ENCODE measurements around the gene MRPL48.
"Not testable (repeated sequence)": the region's sequence is repeated elsewhere in the genome, so short reads cannot be mapped to it uniquely, and the experiment has no call there.

MRPL48 gene

DNA sequence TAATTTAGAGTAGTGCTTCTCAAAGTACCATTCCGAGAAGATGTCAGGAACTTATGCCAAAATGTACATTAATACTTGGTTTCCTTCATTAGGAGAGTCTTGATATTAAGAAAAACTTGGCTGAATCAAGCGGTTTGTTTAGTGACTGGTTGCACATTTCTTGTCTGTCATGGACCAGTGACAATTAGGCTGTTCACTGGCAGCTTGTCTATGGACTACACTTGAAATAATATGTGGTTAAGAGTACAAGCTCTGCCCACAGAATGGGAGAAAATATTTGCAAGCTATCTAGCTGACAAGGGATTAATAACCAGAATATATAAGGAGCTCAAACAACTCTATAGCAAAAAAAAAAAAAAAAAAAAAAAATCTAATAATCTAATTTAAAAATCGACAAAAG, 64.4 kb downstream of the MRPL48 start:
- no peak for DNase-seq

DNA sequence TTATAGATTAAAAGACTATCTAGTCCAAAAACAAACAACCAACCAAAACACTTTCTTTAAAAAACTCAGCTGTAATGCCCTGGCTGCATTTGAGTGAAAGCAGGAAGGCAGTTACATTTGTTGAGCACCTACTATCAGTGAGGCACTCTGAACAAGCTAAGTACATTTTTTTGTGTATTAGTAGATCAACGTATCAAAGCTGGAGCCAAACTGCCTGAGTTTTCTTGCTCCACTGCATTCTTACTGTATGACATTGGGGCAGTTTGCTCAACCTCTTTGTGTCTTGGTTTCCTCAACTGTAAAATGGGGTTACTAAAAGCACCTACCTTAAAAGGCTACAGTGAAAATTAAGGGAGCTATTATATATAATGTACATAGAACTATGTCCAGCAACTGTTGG, 67.0 kb downstream of the MRPL48 start:
- DNase-seq: no peak

DNA sequence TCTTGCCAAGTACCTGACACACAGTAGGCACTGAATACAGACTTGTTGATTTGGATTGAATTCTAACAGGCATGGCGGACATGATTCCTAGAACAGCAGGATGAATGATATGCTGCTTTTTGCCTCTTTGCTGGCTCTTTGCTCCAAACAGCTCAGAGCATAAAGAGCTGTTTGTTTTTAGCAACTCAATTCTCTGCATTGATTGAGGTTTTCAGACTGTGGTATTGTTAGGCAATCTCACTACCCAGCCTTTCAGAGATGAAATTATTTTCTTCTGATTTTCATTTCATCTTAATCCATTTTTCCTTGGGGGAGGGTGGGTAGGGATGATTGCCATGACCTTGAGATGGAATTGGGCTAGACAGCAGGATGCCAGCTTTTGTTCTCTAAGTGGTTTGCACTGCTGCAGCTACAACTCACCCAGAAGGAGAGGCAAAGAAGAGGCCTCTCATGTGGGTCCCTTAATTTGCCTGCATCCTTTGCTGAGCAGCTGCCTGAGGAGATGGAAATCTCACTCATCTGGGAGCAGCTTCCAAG, 68.4 kb downstream of the MRPL48 start:
- no peak for DNase-seq

DNA sequence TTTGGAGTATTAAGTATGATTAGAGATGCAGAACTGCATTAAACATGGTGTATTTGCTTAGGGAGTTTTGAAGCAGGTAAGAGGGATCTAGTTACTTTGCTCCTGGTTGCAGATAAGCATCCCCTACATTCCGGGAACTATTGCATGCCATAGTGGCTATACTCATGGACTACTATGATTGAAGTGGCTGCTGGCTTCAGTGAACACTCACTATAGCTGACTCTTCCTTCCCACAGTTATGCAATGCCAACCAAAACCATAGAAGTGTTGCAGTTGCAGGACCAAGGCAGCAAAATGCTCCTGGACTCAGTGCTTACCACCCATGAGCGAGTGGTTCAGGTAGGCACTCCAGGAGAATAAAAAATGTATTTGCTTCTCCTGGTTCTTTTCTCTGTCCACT, 72.0 kb downstream of the MRPL48 start:
- DNase-seq: no peak

DNA sequence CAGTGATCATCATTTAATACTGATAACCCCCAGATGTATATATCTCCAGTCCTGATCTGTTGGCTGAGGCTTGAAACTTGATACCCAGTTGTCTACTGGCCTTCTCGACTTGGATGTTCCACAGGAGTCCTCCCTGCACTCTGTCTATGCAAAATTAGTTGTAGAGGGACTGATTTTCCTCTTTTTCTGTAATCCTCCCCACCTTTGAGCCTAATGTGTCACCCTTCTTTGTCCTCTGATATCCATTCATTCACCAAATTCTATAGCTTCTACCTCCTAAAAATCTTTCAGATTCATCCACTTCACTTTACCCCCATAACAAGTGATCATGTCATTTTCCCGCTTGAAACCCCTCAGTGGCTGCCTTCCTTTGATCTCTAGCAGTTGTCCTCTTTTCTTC, 72.5 kb downstream of the MRPL48 start:
- no peak for DNase-seq

DNA sequence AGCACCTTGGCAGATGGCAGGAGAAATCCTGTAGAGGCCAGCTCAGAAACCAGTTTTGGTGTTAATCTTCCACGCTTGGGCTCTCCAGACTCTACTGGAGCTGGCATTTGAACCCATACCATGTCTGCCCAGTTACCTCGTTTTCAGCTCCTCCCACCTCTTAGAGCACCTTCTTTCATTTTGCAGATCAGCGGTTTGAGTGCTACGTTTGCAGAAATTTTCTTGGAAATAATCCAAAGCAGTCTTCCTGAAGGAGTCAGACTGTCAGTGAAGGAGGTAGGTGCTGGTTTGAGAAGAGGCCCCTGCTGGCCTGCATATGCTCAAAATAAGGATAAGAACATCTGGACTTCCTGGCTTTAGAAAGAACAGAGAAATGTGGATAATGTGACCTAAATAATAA, 75.3 kb downstream of the MRPL48 start:
- no peak for DNase-seq

DNA sequence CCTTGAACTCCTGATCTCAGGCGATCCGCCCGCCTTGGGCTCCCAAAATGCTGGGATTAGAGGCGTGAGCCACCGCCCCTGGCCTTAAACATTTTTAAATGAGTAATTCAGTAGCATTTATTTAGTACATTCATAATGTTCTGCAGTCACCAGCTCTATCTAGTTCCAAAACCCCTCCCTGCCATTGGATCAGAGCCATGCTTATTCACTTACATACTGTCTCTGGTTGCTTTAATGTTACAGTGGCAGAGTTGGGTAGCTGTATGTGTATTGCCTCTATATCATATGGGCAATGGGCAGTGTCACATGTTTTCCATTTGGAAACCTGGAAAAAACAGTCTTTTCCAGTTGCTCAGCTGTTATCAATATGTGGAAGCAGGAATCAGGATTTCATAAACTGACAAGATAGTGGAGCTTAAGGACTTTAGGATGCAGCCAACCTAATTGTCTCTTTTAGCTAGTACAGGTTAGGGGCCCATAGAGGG, 78.5 kb downstream of the MRPL48 start:
- DNase-seq: no peak

DNA sequence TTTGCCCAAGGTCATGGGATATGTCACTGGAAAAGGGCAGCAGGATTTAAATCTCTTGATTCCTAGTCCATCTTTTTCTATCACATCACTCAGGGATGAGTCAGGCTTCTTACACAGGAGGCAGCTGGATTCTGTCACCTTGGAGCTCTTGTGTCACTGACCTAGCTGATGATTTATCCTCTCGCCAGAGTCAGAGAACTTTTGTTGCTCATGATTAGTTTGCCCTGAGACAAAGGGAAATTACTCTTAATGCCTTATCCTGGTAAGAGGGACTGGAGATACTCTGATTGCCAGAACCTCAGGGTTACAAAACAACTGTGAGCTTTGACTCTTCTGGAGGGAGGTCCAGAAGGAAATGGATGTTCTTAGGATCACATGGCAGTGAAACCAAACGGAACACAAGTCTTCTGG, 78.9 kb downstream of the MRPL48 start:
- DNase-seq: no peak

DNA sequence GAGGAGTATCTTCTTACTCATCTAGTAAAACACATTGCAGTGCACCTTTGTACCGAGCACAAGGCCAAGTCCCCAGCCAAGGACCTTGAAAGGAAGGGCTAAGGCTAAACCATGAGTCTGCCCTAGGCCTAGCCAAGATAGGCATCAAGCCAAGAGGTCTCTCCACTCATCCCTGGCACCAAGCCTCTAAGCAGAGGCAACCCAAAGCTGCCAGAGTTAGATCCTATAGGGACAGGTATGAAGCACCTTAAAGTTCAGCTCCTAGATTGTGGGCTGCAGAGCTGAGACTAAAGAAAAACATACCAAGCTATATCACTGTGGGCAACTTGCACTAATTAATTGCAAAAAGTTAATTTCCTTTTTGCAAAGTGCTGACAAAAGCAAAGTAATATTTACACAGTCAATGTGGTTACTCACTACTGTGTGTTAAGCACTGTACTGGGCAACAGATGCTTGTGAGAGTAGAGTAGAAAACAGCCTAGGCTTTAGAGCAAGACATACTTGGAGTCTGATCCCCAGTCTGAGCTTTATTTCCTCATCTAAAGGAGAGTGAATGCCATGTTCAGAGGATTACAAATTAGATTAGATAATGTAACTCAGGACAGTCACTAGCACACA, 81.8 kb downstream of the MRPL48 start:
- DNase-seq: no peak

DNA sequence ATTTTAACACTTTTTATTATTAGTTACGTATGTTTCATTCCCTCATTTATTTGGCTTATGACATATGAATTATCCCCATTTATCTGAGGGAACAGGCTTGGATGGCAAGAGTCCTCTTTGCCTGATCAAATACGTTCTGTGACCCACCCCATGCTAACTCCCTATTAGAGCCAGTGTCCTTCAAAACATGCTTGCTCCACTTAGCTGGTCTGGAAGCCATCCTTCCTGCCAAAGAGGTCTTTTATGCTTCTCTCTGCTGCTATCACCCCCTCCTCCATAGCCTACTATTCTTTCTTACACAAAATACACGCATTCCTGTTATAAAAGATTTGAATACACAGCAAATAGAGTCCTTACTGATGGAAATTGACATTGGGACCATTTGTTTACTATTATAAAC, 82.6 kb downstream of the MRPL48 start:
- DNase-seq: no peak

DNA sequence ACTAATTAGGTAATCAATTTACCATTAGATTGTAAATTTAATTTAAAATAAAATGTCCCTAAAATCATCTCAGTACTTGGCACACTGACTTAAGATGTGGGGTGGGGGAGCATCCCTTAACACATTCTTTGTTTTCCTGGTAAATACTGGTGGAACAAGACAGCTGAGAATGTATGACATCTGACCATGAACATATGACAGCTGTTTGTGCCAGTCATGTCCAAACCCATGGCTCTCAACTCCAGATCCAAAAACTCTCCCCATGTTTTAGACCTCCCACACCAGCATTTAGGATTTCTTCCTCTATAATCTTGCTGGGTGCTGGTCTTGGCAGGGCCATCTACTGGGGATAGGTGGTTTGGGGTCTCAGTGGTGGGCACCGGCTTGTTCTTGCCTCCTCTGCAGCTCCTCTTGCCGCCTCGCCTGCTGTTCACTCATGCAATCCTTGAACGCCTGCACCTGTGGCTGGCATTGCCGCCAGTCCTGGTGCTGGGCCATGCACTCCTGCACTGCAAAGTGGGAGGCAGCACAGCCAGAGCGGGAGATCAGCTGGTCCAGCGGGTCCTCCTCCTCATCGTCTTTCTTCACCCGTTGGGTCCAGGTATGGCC, 85.2 kb downstream of the MRPL48 start:
- no peak for DNase-seq

DNA sequence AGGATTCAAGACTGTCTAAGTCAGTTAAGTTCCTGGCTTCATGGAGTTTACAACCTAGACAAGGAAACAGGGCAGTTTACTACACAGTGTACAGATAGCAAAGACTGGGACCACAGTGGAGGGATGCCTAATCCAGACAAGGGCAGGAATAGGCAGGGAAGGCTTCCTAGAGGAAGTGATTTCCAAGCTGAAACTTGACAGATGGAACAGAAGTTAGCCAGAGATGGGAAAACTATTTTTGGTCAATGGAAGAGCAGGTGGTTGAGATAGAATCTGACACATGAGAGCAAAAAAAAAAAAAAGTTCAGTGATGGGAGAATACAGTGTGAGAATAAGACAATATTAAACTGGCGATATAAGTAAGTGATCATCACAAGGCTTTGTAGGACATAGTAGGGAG, 87.7 kb downstream of the MRPL48 start:
- no peak for DNase-seq

DNA sequence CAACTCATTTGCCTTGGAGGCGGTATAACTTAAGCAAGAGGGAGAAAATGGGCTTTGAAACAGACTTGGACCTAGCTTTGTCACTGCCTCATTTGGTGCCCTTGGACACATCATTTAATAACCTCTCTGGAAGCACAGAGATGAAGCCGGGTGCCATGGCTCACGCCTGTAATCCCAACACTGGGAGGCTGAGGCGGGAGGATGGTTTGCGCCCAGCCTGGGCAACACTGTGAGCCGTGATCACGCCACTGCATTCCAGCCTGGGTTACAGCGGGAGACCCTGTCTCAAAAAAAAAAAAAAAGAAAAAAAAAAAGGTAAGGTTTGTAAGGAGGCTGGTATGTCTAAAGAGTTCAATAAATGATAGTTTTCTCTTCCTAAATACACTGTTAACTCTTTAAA, 88.2 kb downstream of the MRPL48 start:
- DNase-seq: no peak

DNA sequence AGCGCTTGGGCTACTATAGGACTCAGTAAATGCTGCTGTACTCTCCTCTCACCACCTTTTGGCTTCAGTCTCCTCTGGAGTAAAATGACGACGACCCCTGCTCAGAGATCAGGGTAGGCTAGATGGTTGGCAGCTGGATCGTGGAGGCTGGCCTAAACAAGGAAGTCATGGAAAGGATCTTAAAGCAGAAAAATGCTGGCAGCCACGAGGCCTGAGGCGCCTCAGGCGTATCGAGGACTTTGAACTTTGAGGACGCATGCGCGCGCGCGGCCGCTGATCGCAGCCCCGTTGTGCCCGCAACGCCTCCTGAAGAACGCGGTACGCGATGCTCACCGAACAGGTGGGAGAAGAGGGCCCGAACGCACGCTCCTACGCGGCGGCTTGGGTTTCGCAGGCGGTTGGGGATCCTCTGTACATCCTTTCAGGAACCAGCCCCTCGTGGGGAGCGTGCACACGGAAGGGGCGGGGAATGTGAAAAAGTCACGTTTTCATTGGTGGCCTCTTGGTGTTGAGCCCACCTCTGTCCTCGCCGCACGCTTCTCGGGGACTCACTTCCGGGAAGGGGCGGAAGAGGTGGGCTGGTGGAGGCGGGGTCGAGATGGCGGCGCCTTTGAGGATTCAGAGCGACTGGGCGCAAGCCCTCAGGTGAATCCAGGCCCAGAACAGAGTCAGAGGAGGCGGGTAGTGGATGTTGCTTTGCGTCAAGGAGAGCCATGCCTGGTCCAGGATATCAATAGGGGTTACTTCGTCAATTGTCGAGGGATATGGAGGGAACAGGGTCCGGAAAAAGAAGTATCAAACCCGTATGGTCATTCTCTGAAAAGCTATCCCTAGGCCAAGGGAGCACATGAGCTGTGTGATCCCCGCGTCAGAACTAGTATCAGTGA, 89.0 kb downstream of the MRPL48 start, which contains the start of the genes COA4 and PAAF1:
TSS of gene COA4 (minus strand) at position 423 of the 887 bp plus-strand sequence. CDS start 3,468 bp downstream, outside the sequence.
TSS of gene PAAF1 (plus strand) at position 576 of the 887 bp plus-strand sequence. CDS start at position 599, 23 bp downstream.
- DNase-seq: peak; percentile 98

DNA sequence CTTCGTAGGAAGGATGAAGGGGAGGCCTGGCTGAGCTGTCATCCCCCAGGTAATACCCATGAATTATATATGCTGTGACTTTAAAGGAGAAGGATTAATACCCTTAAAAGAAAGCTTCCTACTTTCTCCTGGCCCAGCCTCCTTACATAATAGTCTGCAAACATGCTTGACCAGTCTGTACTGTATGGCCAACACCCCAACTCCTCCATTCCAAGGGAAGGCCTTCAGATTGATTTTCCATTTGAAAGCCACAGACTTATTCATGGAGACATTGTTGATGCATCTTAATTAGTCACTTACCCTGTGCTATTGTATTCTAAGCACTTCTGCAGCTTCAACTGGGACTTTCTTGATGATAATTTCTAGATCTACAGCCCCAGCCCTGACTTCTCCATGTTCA, 91.1 kb downstream of the MRPL48 start:
- no peak for DNase-seq

DNA sequence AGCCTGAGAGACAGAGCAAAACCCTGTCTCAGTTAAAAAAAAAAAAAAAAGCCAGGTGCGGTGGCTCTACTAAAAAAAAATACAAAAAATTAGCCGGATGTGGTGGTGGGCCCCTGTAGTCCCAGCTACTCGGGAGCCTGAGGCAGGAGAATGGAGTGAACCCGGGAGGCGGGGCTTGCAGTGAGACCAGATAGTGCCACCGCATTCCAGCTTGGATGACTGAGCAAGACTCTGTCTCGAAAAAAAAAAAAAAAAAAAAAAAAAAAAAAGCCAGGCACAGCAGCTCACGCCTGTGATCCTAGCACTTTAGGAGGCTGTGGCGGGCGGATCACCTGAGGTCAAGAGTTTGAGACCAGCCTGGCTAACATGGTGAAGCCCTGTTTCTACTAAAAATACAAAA, 92.8 kb downstream of the MRPL48 start:
- DNase-seq: not testable (repeated sequence)

DNA sequence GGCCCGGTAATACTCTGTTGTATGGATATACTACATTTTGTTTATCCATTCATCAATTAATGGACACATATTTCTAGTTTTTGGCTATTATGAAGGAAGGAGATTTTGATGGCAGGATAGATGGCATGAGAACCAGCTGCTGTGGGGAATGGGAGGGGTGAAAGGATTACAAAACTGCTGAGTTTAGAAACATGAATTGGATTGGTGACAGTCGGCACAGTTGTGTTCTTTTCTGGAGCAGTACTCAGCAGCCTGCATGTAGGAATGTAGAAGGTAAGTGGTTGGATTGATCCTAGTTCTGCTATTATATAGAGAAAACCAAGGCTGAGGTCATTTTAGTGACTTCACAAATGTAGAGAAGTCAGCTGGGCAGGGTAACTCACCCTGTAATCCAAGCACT, 96.2 kb downstream of the MRPL48 start:
- no peak for DNase-seq

DNA sequence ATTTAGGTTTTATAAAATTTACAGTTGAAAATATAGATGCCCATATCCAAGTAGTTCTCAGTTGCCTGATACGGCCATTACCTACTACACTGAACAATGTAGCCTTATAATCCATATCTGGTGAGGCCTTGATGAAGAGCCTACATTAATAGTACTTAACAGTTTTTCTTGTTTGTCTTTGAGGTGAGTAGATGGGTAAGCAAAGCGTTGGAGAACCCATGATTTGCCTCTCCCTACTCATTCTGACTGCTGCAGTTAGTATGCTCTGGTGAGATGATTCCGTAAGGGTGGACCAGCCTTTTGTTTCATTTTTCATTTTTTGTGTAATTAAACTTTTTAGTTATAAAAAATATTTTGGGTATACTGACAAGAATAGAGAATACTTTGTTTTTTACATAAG, 100.6 kb downstream of the MRPL48 start:
- DNase-seq: no peak

DNA sequence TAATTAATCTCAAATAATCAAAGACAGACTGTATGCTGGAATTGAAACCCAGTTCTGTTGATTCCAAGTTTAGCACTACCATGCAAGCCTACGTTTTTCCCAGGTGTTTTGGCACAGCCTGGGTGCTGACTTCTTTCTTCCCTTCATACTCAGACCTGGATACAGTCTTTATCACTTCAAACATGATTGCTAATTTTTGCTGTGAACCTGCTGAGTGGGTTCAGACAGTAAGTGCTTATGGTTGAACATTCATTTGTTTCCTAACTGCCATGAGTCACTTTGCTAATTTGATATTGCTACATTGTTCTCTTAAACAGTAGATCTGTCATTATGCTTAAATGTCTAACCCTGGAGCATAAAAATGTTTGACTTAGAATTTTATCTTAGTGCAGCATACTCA, 101.3 kb downstream of the MRPL48 start:
- no peak for DNase-seq

DNA sequence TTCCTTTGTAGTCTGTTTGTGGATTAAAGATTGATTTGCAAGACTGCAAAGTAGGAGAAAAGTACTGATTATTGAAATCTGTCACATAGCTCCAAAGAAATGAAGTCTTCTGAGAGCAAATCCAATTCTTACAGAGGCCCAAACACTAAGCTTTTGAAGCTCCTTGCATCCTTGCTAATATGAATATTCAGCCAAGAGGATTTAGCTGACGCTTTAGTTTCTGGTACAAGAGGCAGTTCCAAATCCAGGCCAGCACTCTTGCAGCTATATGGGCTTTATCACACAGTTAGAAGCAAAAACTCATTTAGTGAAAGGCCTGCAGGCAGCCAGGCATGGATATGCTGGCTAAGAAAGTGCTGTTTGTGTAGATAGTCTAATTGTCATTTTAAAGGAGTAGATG, 101.9 kb downstream of the MRPL48 start:
- DNase-seq: no peak

DNA sequence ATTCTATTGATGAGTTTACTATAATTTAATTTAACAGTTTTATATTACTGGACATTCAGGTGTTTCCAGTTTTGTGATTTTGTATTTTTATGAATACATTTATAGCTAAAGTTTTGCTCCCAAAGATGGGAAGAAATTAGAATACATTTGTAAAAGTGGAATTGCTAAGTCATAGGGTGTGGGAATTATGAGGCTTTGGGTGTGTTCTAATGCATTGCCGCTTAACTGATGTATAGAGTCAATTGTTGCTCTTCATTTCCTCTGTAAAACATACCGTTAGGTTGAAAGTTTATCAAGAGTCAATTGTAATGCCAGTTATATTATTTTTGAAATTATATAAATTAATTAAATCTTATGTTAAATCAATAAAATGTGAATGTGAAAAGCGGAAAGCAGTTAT, 105.4 kb downstream of the MRPL48 start:
- DNase-seq: no peak

DNA sequence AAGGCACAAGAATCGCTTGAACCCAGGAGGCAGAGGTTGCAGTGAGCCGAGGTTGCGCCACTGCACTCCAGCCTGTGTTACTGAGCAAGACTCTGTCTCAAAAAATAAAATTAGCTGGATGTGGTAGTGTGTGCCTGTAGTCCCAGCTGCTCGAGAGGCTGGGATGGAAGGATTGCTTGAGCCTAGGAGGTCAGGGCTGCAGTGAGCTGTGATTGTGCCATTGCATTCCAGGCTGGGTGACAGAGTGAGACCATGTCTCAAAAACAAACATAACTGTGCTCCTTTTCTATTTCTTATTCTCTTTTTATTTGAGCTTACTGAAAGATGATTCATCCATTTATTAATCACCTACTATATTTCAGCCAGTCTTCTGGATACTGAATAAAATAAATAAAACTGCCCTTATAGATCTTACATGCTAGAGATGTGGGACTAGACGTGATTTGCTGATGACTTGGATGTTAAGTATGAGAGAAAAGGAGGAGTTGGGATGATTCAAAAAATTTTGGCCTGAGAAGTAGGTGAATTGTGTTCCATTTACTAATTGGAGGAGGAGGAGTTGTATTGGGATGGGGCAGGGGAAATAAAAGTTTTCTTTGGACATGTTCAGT, 107.2 kb downstream of the MRPL48 start:
- no peak for DNase-seq

DNA sequence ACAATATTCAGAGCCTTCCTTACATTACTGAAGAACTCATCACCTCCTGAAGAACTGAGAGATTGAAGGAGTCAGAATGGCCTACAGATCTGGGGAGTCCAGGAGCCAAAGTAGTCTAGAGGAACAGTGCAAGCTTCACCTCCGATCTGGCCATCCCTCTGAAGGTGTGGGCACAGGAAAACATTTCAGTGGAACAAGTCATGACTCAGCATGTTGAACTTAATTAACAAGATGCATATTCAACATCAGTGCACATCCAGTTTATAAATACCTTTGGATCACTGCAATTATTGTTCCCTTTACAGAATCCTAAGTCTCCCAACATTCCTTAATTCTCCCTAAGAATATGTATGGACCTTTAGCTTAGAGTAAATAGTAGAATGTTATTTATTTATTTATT, 114.6 kb downstream of the MRPL48 start:
- DNase-seq: no peak
